Neuronal stem cell (in vitro differentiated cells): ENCODE data around the gene PVALB.

Experiments used
- DNase-seq: peaks from one replicate; pipeline ENCODE4 v3.0.0-alpha.2; 2013; ENCODE audit warnings: low spot score
- H2AFZ ChIP-seq: one replicate; pipeline ENCODE4 v1.6.1; 2013; ENCODE audit warnings: mild to moderate bottlenecking, low read length, inconsistent platforms
- H2AK5ac ChIP-seq: 2 replicates; pipeline ENCODE4 v1.6.1; 2013; ENCODE audit warnings: low read depth, mild to moderate bottlenecking, inconsistent platforms, low read length, moderate library complexity, mixed read lengths
- H2BK120ac ChIP-seq: 2 replicates; pipeline ENCODE4 v1.6.1; 2013; ENCODE audit warnings: low read depth, mild to moderate bottlenecking, inconsistent platforms, low read length, moderate library complexity, mixed read lengths
- H2BK12ac ChIP-seq: one replicate; pipeline ENCODE4 v1.6.1; 2013; ENCODE audit warnings: low read length, inconsistent platforms
- H2BK15ac ChIP-seq: 2 replicates; pipeline ENCODE4 v1.6.1; 2013; ENCODE audit warnings: mild to moderate bottlenecking, low read length, inconsistent platforms, mixed read lengths
- H2BK5ac ChIP-seq: one replicate; pipeline ENCODE4 v1.6.1; 2013; ENCODE audit warnings: inconsistent platforms, mild to moderate bottlenecking, low read length, moderate library complexity
- H3K14ac ChIP-seq: one replicate; pipeline ENCODE4 v1.6.1; 2013; ENCODE audit warnings: low read length, inconsistent platforms
- H3K18ac ChIP-seq: 2 replicates; pipeline ENCODE4 v1.6.1; 2013; ENCODE audit warnings: low read length, inconsistent platforms
- H3K23ac ChIP-seq: 2 replicates; pipeline ENCODE4 v1.6.1; 2013; ENCODE audit warnings: low read depth, mild to moderate bottlenecking, mixed read lengths, low read length, inconsistent platforms; ENCODE audit not compliant: poor library complexity
- H3K27ac ChIP-seq: replicated peaks from 3 replicates; pipeline ENCODE4 v1.5.1; 2013; ENCODE audit warnings: low read length, inconsistent platforms
- H3K27me3 ChIP-seq, 3 experiments: 2 replicates each; pipeline ENCODE4 v1.6.1; 2013; ENCODE audit warnings: low read length in 3 of 3, mild to moderate bottlenecking in 2 of 3, inconsistent platforms in 1 of 3, low read depth in 1 of 3, mixed read lengths in 1 of 3, moderate library complexity in 1 of 3; ENCODE audit not compliant: control insufficient read depth in 3 of 3, insufficient read depth in 3 of 3
- H3K36me3 ChIP-seq, 2 donors: replicated peaks in 1 of 2; 2 replicates each; pipeline ENCODE4 v1.6.1; 2013; ENCODE audit warnings: low read length in 2 of 2; ENCODE audit not compliant: control insufficient read depth in 2 of 2, insufficient read depth in 2 of 2
- H3K4ac ChIP-seq: 2 replicates; pipeline ENCODE4 v1.6.1; 2013; ENCODE audit warnings: inconsistent platforms, mild to moderate bottlenecking, low read length, moderate library complexity
- H3K4me1 ChIP-seq, 2 donors: 1 replicate in 1 of 2; 2 replicates in 1 of 2; pipeline ENCODE4 v1.6.1; 2013; ENCODE audit warnings: low read length in 2 of 2, low read depth in 1 of 2; ENCODE audit not compliant: control insufficient read depth in 2 of 2, insufficient read depth in 1 of 2
- H3K4me2 ChIP-seq: one replicate; pipeline ENCODE4 v1.6.1; 2013; ENCODE audit warnings: mild to moderate bottlenecking, low read length, inconsistent platforms; ENCODE audit not compliant: insufficient read depth, poor library complexity, severe bottlenecking
- H3K4me3 ChIP-seq, 2 donors: 2 replicates each; pipeline ENCODE4 v1.5.1; 2013; ENCODE audit warnings: low read length in 2 of 2, mild to moderate bottlenecking in 2 of 2, inconsistent platforms in 1 of 2, moderate library complexity in 1 of 2
- H3K79me1 ChIP-seq: one replicate; pipeline ENCODE4 v1.6.1; 2013; ENCODE audit warnings: low read depth, mild to moderate bottlenecking, inconsistent platforms, low read length, moderate library complexity
- H3K9ac ChIP-seq: one replicate; pipeline ENCODE4 v1.6.1; 2013; ENCODE audit warnings: mild to moderate bottlenecking, low read depth, low read length, inconsistent platforms; ENCODE audit not compliant: poor library complexity
- H3K9me3 ChIP-seq, 2 donors: replicated peaks in 1 of 2; 2 replicates each; pipeline versions ENCODE3 to v1.6.1; 2013; ENCODE audit warnings: low read length in 2 of 2, mild to moderate bottlenecking in 2 of 2, inconsistent platforms in 1 of 2, low read depth in 1 of 2, mixed read lengths in 1 of 2, moderate library complexity in 1 of 2; ENCODE audit not compliant: control insufficient read depth in 2 of 2, insufficient read depth in 1 of 2
- H4K8ac ChIP-seq: one replicate; pipeline ENCODE4 v1.6.1; 2013; ENCODE audit warnings: low read depth, mild to moderate bottlenecking, inconsistent platforms, low read length, moderate library complexity
- H4K91ac ChIP-seq: one replicate; pipeline ENCODE4 v1.6.1; 2013; ENCODE audit warnings: low read length, low read depth, mild to moderate bottlenecking, inconsistent platforms; ENCODE audit not compliant: poor library complexity
- WGBS, 2 donors: extraction: QIAGEN DNeasy Blood & Tissue Kit; methylation state at CpG; one replicate each; pipeline ENCODE4 v1.1.7; 2013; ENCODE audit warnings: missing lambda C conversion rate in 2 of 2, mixed read lengths in 1 of 2; ENCODE audit not compliant: insufficient read length in 2 of 2, insufficient replicate concordance in 1 of 2; ENCODE audit errors: extremely low coverage in 2 of 2; 5-methylcytosine and 5-hydroxymethylcytosine counted together

The PVALB gene

GRCh38 chr22:36856792-36857135, 39.9 kb upstream of the PVALB start:
- WGBS, 2 donors: no CpG with 5 or more reads among the region's 8 CpGs
- H3K18ac ChIP-seq: no peak overlapping the region
- DNase-seq: no peak

DNA sequence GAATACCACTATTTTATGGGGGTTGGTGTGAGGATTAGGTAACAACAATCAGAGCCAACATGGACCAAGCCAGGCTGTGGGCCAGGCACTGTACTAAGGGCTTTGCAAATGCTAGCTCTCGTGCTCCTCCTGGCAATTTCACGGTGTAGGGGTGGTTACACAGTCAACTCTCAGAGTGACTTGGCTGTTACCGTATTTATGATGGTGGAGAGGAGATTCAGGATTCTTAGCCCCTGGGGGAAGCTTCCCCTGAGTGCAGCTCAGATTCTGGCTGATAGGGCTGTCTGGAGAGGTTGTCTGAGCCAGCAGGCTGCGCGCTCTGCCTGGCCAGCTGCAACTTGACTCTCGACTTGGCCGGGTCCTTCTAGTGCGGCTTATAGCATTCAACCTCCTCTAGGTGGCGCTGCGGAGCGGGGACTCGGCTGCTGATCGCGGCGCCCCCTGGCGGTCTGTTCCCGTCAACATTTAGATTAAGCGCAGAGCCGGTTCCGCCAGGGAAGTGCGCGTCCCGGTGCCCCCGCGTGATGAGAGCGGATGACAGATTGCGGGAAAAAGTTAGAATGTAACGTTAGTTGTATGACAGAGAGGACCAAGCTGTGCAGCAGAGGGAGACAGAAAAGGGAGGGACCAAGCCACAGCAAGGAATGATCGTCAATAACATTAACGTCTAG, 39.4 kb upstream of the PVALB start:
- no peak overlapping the region for H4K8ac ChIP-seq
- no peak overlapping the region for H2BK5ac ChIP-seq
- no peak overlapping the region for H2AK5ac ChIP-seq
- peak overlapping the region; percentile 79 for H2AFZ ChIP-seq
- H3K27me3 ChIP-seq: peaks cover 0 to 42% (median 25%) of the 10 kb centered on the region in 3 experiments
- no peak overlapping the region for H3K9ac ChIP-seq
- DNase-seq: peak; percentile 89
- WGBS, 2 donors: no CpG with 5 or more reads among the region's 30 CpGs
- peaks cover 2 to 6% of the 10 kb centered on the region in 2 donors for H3K9me3 ChIP-seq
- no peak overlapping the region for H3K18ac ChIP-seq
- H3K27ac ChIP-seq: no peak overlapping the region
- H2BK12ac ChIP-seq: no peak overlapping the region
- no peak overlapping the region for H3K23ac ChIP-seq
- no peaks in the 10 kb centered on the region for H3K79me1 ChIP-seq
- no peak overlapping the region for H2BK15ac ChIP-seq
- H3K36me3 ChIP-seq: no peaks in the 10 kb centered on the region
- no peak overlapping the region for H3K4ac ChIP-seq
- no peak overlapping the region for H3K14ac ChIP-seq
- no peak overlapping the region for H4K91ac ChIP-seq
- H2BK120ac ChIP-seq: no peak overlapping the region
- no peak overlapping the region for H3K4me2 ChIP-seq
- H3K4me1 ChIP-seq: peaks cover 0 to 8% of the 10 kb centered on the region in 2 donors
- no peak overlapping the region for H3K4me3 ChIP-seq

More at GRCh38 chr22:36856792-36857135, 39.9 kb upstream of the PVALB start:
- H2BK15ac ChIP-seq: no peak overlapping the region
- H3K27ac ChIP-seq: no peak overlapping the region
- H3K9ac ChIP-seq: no peak overlapping the region
- peaks cover 0 to 3% of the 10 kb centered on the region in 2 donors for H3K4me1 ChIP-seq
- H3K4ac ChIP-seq: no peak overlapping the region
- H3K4me2 ChIP-seq: no peak overlapping the region
- no peaks in the 10 kb centered on the region for H3K36me3 ChIP-seq
- H2AK5ac ChIP-seq: no peak overlapping the region
- H2BK12ac ChIP-seq: no peak overlapping the region
- H2BK120ac ChIP-seq: no peak overlapping the region
- no peaks in the 10 kb centered on the region for H3K79me1 ChIP-seq
- no peak overlapping the region for H3K23ac ChIP-seq
- no peak overlapping the region for H3K14ac ChIP-seq
- H3K27me3 ChIP-seq: peaks cover 0 to 42% (median 25%) of the 10 kb centered on the region in 3 experiments
- no peak overlapping the region for H2BK5ac ChIP-seq
- no peak overlapping the region for H4K91ac ChIP-seq
- no peak overlapping the region for H3K4me3 ChIP-seq
- no peak overlapping the region for H4K8ac ChIP-seq
- H2AFZ ChIP-seq: peak overlapping the region; percentile 25
- peaks cover 2 to 6% of the 10 kb centered on the region in 2 donors for H3K9me3 ChIP-seq

DNA sequence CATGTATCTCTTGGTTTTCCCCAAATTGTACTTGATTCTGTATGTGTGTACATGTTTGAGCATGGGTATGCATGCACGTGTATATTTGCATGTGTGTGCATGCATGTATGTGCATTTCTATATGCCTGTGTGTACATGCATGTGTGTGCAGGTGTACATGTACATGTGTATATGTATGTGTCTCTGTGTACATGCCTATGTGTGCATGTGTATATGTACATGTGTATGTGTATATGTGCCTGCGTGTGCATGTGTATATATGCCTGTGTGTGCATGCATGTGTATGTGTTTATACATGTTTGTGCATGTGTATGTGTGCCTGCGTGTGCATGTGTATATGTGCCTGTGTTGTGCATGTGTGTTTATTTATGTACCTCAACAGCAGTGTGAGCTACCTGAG, 38.6 kb upstream of the PVALB start:
- no peak overlapping the region for H4K91ac ChIP-seq
- WGBS, 2 donors: no CpG with 5 or more reads among the region's 3 CpGs

DNA sequence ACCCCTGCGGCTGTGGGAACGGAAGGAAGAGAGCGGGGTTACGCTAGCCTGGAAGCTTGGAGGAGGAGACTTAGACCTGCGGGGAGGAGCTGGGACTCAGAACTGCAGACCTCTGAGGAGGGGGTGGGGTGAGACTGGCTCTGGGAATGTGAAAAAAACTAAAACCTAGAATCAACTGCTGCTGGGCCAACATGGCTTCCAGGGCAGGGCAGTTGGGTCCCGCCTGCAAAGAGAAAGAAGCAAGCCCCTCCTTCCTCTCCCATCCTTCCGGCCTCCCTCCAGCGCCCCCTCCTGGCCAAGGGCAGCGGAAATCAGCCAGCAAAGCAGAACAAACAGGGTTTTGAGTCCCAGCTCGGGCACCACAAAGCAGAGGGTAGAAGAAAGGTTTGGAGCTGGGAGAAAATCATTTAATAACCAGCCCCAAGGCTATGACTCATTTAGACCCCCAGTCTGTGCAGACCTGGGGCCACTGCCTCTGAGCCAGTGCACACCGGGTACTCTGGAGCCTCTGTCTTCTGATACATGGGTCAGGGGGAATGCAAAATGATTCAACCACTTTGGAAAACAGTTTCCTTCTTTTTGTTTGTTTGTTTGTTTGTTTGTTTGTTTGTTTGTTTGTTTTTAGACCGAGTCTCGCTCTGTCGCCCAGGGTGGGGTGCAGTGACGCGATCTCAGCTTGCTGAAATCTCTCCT, 36.7 kb upstream of the PVALB start:
- Histone ChIP-seq H2BK5ac (no peak overlapping the region), H3K9ac (no peak overlapping the region), H4K91ac (no peak overlapping the region), H4K8ac (no peak overlapping the region), H2BK120ac (no peak overlapping the region), H3K23ac (no peak overlapping the region), H3K27ac (no peak overlapping the region), H2BK15ac (no peak overlapping the region), H3K9me3 (peaks cover 2 to 6% of the 10 kb centered on the region in 2 donors), H3K4me3 (no peak overlapping the region), H2BK12ac (no peak overlapping the region), H2AFZ (peak overlapping the region; percentile 81), H3K36me3 (no peaks in the 10 kb centered on the region), H3K79me1 (no peaks in the 10 kb centered on the region), H3K4me2 (no peak overlapping the region), H3K4ac (no peak overlapping the region), H3K27me3 (peaks cover 0 to 28% (median 25%) of the 10 kb centered on the region in 3 experiments), H2AK5ac (no peak overlapping the region), H3K14ac (no peak overlapping the region), H3K4me1 (peaks cover 0 to 9% of the 10 kb centered on the region in 2 donors), H3K18ac (no peak overlapping the region)
- WGBS, 2 donors: no CpG with 5 or more reads among the region's 16 CpGs
- DNase-seq: peak; percentile 61

More for the DNA sequence above, 38.6 kb upstream of the PVALB start:
- no peak for DNase-seq
- no peak overlapping the region for H3K9ac ChIP-seq
- no peak overlapping the region for H3K4ac ChIP-seq
- H3K9me3 ChIP-seq: peaks cover 2 to 6% of the 10 kb centered on the region in 2 donors
- H3K14ac ChIP-seq: no peak overlapping the region
- no peak overlapping the region for H3K23ac ChIP-seq
- H3K4me2 ChIP-seq: no peak overlapping the region
- H2BK15ac ChIP-seq: no peak overlapping the region
- H2BK120ac ChIP-seq: no peak overlapping the region
- peaks cover 0 to 9% of the 10 kb centered on the region in 2 donors for H3K4me1 ChIP-seq
- peaks cover 0 to 38% (median 25%) of the 10 kb centered on the region in 3 experiments for H3K27me3 ChIP-seq
- no peak overlapping the region for H2BK5ac ChIP-seq
- H2BK12ac ChIP-seq: no peak overlapping the region
- H4K8ac ChIP-seq: no peak overlapping the region
- H3K27ac ChIP-seq: no peak overlapping the region
- H3K36me3 ChIP-seq: no peaks in the 10 kb centered on the region
- H3K4me3 ChIP-seq: peak overlapping the region in 1 of 2 donors; percentile 37
- H2AK5ac ChIP-seq: no peak overlapping the region
- no peak overlapping the region for H3K18ac ChIP-seq
- H3K79me1 ChIP-seq: no peaks in the 10 kb centered on the region
- H2AFZ ChIP-seq: no peak overlapping the region
